Measurements from ENCODE around the gene DEFB127. TPM values are rescaled to one million over a fixed set of nuclear protein-coding genes. Genes with fewer than 3 reads are reported as not detected.

DEFB127 gene
- total RNA-seq = not detected in 2 replicates

GRCh38 chr20:157154-157553 lies at the start of gene DEFB127:
DEFB127 (plus strand) TSS chr20:157454; CDS start chr20:157545, 91 bp downstream.

GRCh38 chr20:142290-142689 lies 15.0 kb upstream of the DEFB127 start, which contains the start of gene DEFB126:
DEFB126 (plus strand) TSS chr20:142590; CDS start chr20:142629, 39 bp downstream.

GRCh38 chr20:189611-190010 lies 32.4 kb downstream of the DEFB127 start, which contains the start of gene DEFB128:
DEFB128 (minus strand) TSS chr20:189711; CDS start chr20:189623, 88 bp downstream.

Other genes with a start within 250 kb of the DEFB127 start
- gene DEFB125, start 69.8 kb upstream of the DEFB127 start, total RNA-seq = not detected in 2 replicates
- not detected in 2 replicates for gene DEFB126, start 14.9 kb upstream of the DEFB127 start, total RNA-seq
- not detected in 2 replicates for gene DEFB128, start 32.3 kb downstream of the DEFB127 start, total RNA-seq
- gene DEFB129, start 69.8 kb downstream of the DEFB127 start, total RNA-seq = not detected in 2 replicates
- gene DEFB132, start 100.3 kb downstream of the DEFB127 start, total RNA-seq = not detected in 2 replicates
- 3.4 and 3.5 TPM in 2 replicates for gene C20orf96, start 133.3 kb downstream of the DEFB127 start, total RNA-seq
- gene ZCCHC3, start 140.1 kb downstream of the DEFB127 start, total RNA-seq = 16.1 and 18.6 TPM in 2 replicates
- 4.0 and 4.9 TPM in 2 replicates for gene SOX12, start 168.1 kb downstream of the DEFB127 start, total RNA-seq
- 12.0 and 15.0 TPM in 2 replicates for gene NRSN2, start 189.7 kb downstream of the DEFB127 start, total RNA-seq
- gene TRIB3, start 223.3 kb downstream of the DEFB127 start, total RNA-seq = 44.6 and 45.9 TPM in 2 replicates

Data from endothelial cell of coronary artery (primary cell).